NT2/D1 (cell line): ENCODE data around the gene TMEM145.
"Not testable (repeated sequence)": the region's sequence is repeated elsewhere in the genome, so short reads cannot be mapped to it uniquely, and the experiment has no call there.

ENCODE experiments used
- DNase-seq: peaks from one replicate; pipeline ENCODE4 v3.0.0-alpha.2; 2011; ENCODE audit warnings: low read depth, low spot score
- H3K27me3 ChIP-seq: 2 replicates; pipeline ENCODE4 v1.6.0; 2011; ENCODE audit warnings: mild to moderate bottlenecking; ENCODE audit not compliant: insufficient read length, insufficient read depth
- H3K36me3 ChIP-seq: 2 replicates; pipeline ENCODE4 v1.6.1; 2011; ENCODE audit warnings: mild to moderate bottlenecking, low read length, mixed read lengths; ENCODE audit not compliant: insufficient read depth, insufficient read length
- H3K4me1 ChIP-seq: 2 replicates; pipeline ENCODE4 v1.5.1; 2011; ENCODE audit not compliant: insufficient read depth, insufficient read length
- H3K4me3 ChIP-seq: 2 replicates; pipeline ENCODE4 v1.5.1; 2011; ENCODE audit warnings: low read depth; ENCODE audit not compliant: insufficient read length
- H3K9ac ChIP-seq: 2 replicates; pipeline ENCODE4 v1.6.0; 2011; ENCODE audit warnings: low read depth; ENCODE audit not compliant: insufficient read length
- H3K9me3 ChIP-seq: 2 replicates; pipeline ENCODE4 v1.5.1; 2011; ENCODE audit warnings: mild to moderate bottlenecking, low read length; ENCODE audit not compliant: insufficient read depth
- SUZ12 ChIP-seq: IDR thresholded peaks from 2 replicates; pipeline ENCODE4 v1.6.1; 2011; ENCODE audit not compliant: insufficient read length, insufficient read depth; ENCODE audit errors: extremely low read depth
- YY1 ChIP-seq: IDR thresholded peaks from 2 replicates; pipeline ENCODE4 v1.6.1; 2011; ENCODE audit not compliant: insufficient read length, insufficient read depth
- ZNF274 ChIP-seq: IDR thresholded peaks from 2 replicates; pipeline ENCODE4 v1.6.1; 2011; ENCODE audit warnings: mild to moderate bottlenecking, low read depth, low read length

TMEM145 gene

DNA sequence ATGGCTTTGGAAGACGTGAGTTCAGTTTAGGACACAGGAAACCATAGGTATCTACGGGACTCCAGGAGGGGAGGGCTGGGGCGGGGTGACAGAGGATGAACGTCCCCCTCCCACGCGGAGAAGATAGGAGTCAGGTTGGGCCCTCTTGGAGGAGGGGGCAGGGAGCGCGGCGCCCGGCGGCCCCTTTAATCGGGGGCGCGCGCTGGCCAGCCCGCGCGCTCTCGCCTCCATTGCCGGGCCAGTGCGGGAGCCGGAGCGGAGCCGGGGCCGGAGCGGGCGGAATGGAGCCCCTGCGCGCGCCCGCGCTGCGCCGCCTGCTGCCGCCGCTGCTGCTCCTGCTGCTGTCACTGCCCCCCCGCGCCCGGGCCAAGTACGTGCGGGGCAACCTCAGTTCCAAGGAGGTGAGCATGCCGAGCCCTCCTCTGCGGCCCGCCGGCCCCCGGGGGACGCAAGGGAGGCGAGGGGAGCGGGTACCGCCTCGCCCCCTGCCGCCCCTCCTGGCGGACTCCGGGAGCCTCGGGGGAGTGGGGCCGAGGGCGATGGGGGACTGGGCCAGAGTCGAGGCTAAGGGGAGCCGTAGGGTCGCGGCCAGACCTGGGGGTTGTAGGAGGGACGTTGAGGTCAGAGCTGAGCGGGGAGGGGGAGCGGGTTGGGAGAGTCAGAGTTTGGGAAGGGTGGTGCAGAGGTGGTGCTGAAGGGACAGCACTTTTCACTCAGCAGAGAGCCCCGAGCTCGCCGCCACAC lies at the start of gene TMEM145:
TSS of gene TMEM145 (plus strand) at position 214 of the 744 bp plus-strand sequence. CDS start at position 282, 68 bp downstream.
- TF ChIP-seq ZNF274 (no peak), SUZ12 (no peak), YY1 (no peak)

DNA sequence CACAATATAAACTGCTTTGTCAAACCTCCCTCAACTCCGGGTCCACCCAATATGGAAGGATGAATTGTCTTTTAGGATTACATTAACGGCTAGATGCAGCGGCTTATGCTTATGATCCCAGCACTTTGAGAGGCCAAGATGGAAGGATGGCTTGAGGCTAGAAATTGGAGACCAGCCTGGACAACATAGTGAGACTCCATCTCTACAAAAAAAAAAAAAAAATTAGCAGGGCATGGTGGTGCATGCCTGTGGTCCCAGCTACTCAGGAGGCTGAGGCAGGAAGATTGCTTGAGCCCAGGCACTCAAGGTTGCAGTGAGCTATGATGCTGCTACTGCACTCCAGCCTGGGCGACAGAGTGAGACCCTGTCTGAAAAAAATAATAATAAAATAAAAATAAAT lies 47.0 kb upstream of the TMEM145 start:
- not testable (repeated sequence) for H3K4me1 ChIP-seq, H3K9ac ChIP-seq, H3K9me3 ChIP-seq

More for the DNA sequence above, at the start of gene TMEM145:
- Histone ChIP-seq H3K36me3 (no peaks in the 10 kb centered on the region), H3K4me1 (no peaks in the 10 kb centered on the region), H3K9ac (no peak within 1 kb of the TSS), H3K27me3 (peaks cover 24% of the 10 kb centered on the region), H3K9me3 (no peaks in the 10 kb centered on the region), H3K4me3 (peak within 1 kb of the TSS; percentile 36)
- no peak for DNase-seq

DNA sequence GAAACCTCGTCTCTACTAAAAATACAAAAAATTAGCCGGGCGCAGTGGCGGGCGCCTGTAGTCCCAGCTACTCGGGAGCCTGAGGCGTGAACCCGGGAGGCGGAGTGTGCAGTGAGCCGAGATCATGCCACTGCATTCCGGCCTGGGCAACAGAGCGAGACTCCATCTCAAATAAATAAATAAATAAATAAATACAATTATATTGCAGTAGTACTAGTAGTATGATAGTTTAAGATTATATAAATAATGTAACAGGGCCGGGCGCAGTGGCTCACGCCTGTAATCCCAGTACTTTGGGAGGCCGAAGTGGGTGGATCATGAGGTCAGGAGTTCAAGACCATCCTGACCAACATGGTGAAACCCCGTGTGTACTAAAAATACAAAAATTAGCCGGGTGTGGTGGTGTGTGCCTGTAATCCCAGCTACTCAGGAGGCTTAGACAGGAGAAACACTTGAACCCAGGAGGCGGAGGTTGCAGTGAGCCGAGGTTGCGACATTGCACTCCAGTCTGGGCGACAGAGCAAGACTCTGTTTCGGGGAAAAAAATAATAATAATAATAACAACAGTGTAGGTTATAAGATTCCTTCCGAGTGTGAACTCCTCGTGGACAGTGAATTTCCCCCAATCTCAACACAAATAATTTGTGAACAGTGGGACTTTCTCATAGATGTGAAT lies 46.0 kb upstream of the TMEM145 start:
- peaks cover 10% of the 10 kb centered on the region for H3K36me3 ChIP-seq
- H3K27me3 ChIP-seq, H3K4me3 ChIP-seq, H3K4me1 ChIP-seq, DNase-seq, H3K9me3 ChIP-seq, H3K9ac ChIP-seq: not testable (repeated sequence)

More for the DNA sequence above, 47.0 kb upstream of the TMEM145 start:
- H3K27me3 ChIP-seq, DNase-seq, H3K36me3 ChIP-seq, H3K4me3 ChIP-seq: not testable (repeated sequence)

DNA sequence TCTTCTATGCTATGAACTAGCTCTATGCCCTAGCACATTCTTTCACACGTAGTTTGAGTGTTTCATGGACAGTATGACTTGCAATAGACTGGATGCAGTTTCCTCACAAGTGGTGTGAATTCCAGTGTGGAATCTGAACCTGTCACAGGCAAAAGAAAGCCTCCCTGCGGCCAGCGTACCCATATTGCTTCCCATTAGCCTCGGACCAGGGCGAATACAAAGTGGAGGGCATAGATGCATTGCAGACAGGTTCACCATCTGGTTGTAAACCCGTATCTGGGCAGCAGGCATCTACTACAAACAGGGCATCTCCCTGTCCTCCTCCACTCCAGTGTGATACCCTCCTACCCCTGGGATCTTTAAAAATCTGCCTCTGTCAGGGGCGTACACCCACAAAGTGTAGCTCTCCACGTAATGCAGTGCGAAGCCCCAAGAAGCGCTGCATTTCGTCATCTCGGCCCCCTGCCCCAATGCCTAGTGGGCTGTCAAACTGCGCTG lies 45.4 kb upstream of the TMEM145 start:
- no peak for TF ChIP-seq ZNF274
- TF ChIP-seq SUZ12, result no peak
- no peak for TF ChIP-seq YY1
- H3K9me3 ChIP-seq, result no peaks in the 10 kb centered on the region
- H3K36me3 ChIP-seq, result peaks cover 16% of the 10 kb centered on the region
- peak overlapping the region; percentile 63 for H3K4me3 ChIP-seq
- H3K27me3 ChIP-seq, result no peaks in the 10 kb centered on the region
- DNase-seq, result no peak
- peaks cover 2% of the 10 kb centered on the region for H3K4me1 ChIP-seq
- H3K9ac ChIP-seq, result peak overlapping the region; percentile 80

DNA sequence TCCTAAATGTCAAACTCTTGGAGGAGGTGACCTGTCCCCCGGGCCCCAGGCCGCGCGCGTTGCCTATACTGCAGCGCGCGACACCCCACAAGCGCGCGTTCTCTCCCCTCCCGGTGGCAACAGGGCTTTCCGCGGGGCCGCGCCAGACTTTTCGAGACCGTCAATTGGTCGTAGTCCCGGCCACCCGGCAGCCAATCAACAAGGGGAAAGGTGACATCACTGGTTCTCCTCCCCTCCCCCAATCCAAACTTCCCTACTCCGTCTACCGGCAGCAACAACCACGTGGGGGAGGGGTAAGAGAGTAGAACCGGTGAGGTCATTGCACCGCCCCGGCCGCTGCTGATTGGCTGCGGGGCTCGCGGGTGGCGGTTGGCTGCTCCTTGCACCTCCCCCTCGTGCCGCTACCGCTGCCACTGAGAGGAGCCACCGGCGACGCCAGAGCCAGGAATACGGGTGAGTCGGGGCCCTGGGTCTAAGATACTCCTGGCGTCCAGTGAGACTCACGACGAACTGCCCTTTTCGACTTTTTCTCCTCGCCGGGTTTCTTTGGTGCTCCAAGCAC lies 44.9 kb upstream of the TMEM145 start:
- Histone ChIP-seq H3K27me3 (no peaks in the 10 kb centered on the region), H3K9me3 (no peaks in the 10 kb centered on the region), H3K9ac (peak overlapping the region; percentile 90), H3K4me3 (peak overlapping the region; percentile 88), H3K4me1 (peaks cover 2% of the 10 kb centered on the region), H3K36me3 (peaks cover 20% of the 10 kb centered on the region)
- DNase-seq, result peak; percentile 96
- TF ChIP-seq YY1 (no peak), ZNF274 (no peak), SUZ12 (no peak)

DNA sequence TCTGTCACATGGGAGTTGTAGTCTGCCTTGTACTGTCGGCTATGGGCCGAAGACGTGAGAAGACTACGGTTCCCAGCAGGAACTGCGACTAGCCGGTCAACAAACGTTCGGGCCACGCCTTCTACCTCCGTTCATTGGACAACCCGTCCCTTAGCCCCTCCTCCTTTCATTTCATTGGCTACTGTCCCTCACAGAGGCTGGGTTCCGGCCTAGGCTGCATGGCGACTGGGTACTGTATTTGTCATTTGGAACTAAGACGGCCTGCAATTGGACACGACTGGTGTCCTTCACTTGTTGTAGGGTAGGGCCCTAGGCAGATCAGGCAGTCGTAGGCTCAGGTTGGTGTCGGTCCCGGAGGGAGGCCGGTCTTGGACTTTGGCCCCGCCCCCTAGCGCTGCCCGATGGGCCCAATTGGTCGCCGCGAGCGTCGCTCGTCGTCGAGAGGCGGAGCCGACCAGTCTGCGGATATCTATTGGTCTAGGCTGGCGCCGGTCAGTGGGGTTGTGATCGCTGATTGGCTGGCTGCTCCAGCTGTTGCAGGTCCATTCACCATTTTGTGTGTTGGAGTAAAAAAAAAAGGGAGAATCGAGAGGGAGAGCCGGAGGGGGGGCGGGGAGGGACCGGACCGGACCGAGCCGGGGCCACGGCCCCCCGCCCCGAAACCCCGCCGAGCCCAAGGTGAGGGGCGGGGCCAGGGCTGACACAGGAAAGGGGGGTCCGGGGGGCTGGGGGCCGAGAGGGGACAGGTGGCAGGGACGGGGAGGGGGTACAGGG lies 44.2 kb upstream of the TMEM145 start, which contains the start of gene CIC:
TSS of gene CIC (plus strand) at position 549 of the 774 bp plus-strand sequence. CDS start 2,532 bp downstream, outside the sequence.
- peak; percentile 97 for DNase-seq
- peaks cover 26% of the 10 kb centered on the region for H3K36me3 ChIP-seq
- peaks cover 2% of the 10 kb centered on the region for H3K4me1 ChIP-seq
- H3K9me3 ChIP-seq, result no peaks in the 10 kb centered on the region
- peak within 1 kb of the TSS; percentile 88 for H3K4me3 ChIP-seq
- no peaks in the 10 kb centered on the region for H3K27me3 ChIP-seq
- no peak for TF ChIP-seq YY1
- no peak for TF ChIP-seq SUZ12
- no peak for TF ChIP-seq ZNF274
- peak within 1 kb of the TSS; percentile 90 for H3K9ac ChIP-seq
